ENCODE data around the gene FAM240B.
A peak's percentile ranks its signal among the peaks of the same experiment; 100 is the strongest.

Gene FAM240B

GRCh38 chr9:38727497-38728001 lies 7.6 kb upstream of the FAM240B start:
- ChIA-PET POLR2A (no interaction called here), CTCF (no interaction called here)
- DNase-seq: peak in 2 of 3 donors; percentile 4 to 11
- Histone ChIP-seq H3K9me3 (ENCODE audit: control extremely low read depth in 1 of 5, control insufficient read depth in 4 of 5, insufficient read depth in 2 of 5, low read depth in 1 of 5, low read length in 4 of 5) (no peaks in the 10 kb centered on the region), H3K27me3 (replicated peaks in 2 of 5; ENCODE audit: control insufficient read depth in 4 of 5, insufficient read depth in 5 of 5, low read length in 4 of 5) (peaks cover 0 to 8% (median 0%) of the 10 kb centered on the region in 5 experiments), H3K27ac (ENCODE audit: insufficient read depth in 1 of 2, low read depth in 1 of 2, low read length in 2 of 2, poor library complexity in 1 of 2, severe bottlenecking in 2 of 2) (no peak overlapping the region), H3K4me3 (ENCODE audit: control insufficient read depth in 1 of 7, extremely low read depth in 1 of 7, insufficient read depth in 4 of 7, low read depth in 2 of 7, low read length in 6 of 7) (no peak overlapping the region), H3K36me3 (ENCODE audit: control insufficient read depth in 4 of 4, insufficient read depth in 4 of 4, low read length in 3 of 4) (no peaks in the 10 kb centered on the region), H3K4me1 (ENCODE audit: control extremely low read depth in 1 of 4, control insufficient read depth in 4 of 4, insufficient read depth in 4 of 4, low read length in 3 of 4) (no peaks in the 10 kb centered on the region)
- 54% methylated on average over 5 of the region's 10 CpGs for WGBS (ENCODE audit: insufficient coverage)

DNA sequence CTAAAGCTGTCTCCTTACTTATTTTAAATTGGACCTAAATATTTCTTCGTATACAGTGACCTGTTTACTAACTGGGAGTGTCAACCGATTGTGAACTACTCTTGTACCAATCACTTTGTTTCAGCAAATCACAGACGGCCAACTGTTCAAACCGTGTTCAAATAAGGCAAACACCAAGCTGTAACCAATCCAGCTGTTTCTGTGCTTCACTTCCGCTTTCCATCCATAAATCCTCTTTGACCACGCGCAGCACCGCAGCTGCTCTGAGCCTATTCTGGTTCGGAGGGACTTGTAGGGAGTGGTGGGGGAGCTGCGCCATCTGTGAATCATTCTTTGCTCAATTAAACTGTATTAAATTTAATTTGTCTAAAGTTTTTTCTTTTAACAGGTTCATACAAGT lies 4.8 kb upstream of the FAM240B start:
- POLR2A ChIA-PET: no interaction called here
- no peaks in the 10 kb centered on the region for H3K9me3 ChIP-seq (ENCODE audit: control extremely low read depth in 1 of 5, control insufficient read depth in 4 of 5, insufficient read depth in 2 of 5, low read depth in 1 of 5, low read length in 4 of 5)
- peaks cover 0 to 8% (median 0%) of the 10 kb centered on the region in 5 experiments for H3K27me3 ChIP-seq (replicated peaks in 2 of 5; ENCODE audit: control insufficient read depth in 4 of 5, insufficient read depth in 5 of 5, low read length in 4 of 5)
- CTCF ChIA-PET: no interaction called here
- 92% methylated on average over 2 of the region's 10 CpGs for WGBS (ENCODE audit: insufficient coverage)
- H3K4me3 ChIP-seq (ENCODE audit: control insufficient read depth in 1 of 7, extremely low read depth in 1 of 7, insufficient read depth in 4 of 7, low read depth in 2 of 7, low read length in 6 of 7): no peak overlapping the region
- no peaks in the 10 kb centered on the region for H3K4me1 ChIP-seq (ENCODE audit: control extremely low read depth in 1 of 4, control insufficient read depth in 4 of 4, insufficient read depth in 4 of 4, low read length in 3 of 4)
- no peaks in the 10 kb centered on the region for H3K36me3 ChIP-seq (ENCODE audit: control insufficient read depth in 4 of 4, insufficient read depth in 4 of 4, low read length in 3 of 4)
- DNase-seq: peak in 2 of 3 donors; percentile 2 to 15
- H3K27ac ChIP-seq (ENCODE audit: insufficient read depth in 1 of 2, low read depth in 1 of 2, low read length in 2 of 2, poor library complexity in 1 of 2, severe bottlenecking in 2 of 2): no peak overlapping the region

GRCh38 chr9:38718148-38718547 lies 1.8 kb downstream of the FAM240B start:
- Histone ChIP-seq H3K4me3 (ENCODE audit: control insufficient read depth in 1 of 7, extremely low read depth in 1 of 7, insufficient read depth in 4 of 7, low read depth in 2 of 7, low read length in 6 of 7) (no peak overlapping the region), H3K9me3 (ENCODE audit: control extremely low read depth in 1 of 5, control insufficient read depth in 4 of 5, insufficient read depth in 2 of 5, low read depth in 1 of 5, low read length in 4 of 5) (no peaks in the 10 kb centered on the region), H3K36me3 (ENCODE audit: control insufficient read depth in 4 of 4, insufficient read depth in 4 of 4, low read length in 3 of 4) (no peaks in the 10 kb centered on the region), H3K27me3 (replicated peaks in 2 of 5; ENCODE audit: control insufficient read depth in 4 of 5, insufficient read depth in 5 of 5, low read length in 4 of 5) (peaks cover 0 to 12% (median 2%) of the 10 kb centered on the region in 5 experiments), H3K4me1 (ENCODE audit: control extremely low read depth in 1 of 4, control insufficient read depth in 4 of 4, insufficient read depth in 4 of 4, low read length in 3 of 4) (no peaks in the 10 kb centered on the region), H3K27ac (ENCODE audit: insufficient read depth in 1 of 2, low read depth in 1 of 2, low read length in 2 of 2, poor library complexity in 1 of 2, severe bottlenecking in 2 of 2) (no peak overlapping the region)
- 100% methylated on average over 1 of the region's 1 CpG for WGBS (ENCODE audit: insufficient coverage)
- POLR2A ChIA-PET: no interaction called here
- CTCF ChIA-PET: no interaction called here
- DNase-seq: no peak

DNA sequence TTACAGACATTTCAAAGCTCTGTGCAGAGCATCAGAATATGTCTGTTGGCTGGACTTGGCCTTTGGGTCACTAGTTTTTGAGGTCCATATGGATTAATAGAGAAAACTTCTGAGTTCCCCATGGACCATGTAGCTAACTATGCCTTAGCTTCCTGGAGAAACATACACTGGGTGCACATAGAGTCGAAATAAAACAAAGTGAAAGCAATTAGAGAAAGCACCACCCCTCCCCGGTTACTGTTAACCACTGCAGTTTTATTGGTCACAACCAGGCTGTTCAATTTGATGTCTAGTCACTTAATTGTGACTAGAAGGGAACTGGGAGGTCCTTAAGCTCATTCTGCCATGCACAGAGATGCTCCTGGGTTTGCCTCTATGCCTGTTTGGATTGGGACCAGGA lies 4.2 kb downstream of the FAM240B start:
- WGBS (ENCODE audit: insufficient coverage): 67% methylated on average over 2 of the region's 2 CpGs
- H3K9me3 ChIP-seq (ENCODE audit: control extremely low read depth in 1 of 5, control insufficient read depth in 4 of 5, insufficient read depth in 2 of 5, low read depth in 1 of 5, low read length in 4 of 5): no peaks in the 10 kb centered on the region
- peaks cover 0 to 14% (median 2%) of the 10 kb centered on the region in 5 experiments for H3K27me3 ChIP-seq (replicated peaks in 2 of 5; ENCODE audit: control insufficient read depth in 4 of 5, insufficient read depth in 5 of 5, low read length in 4 of 5)
- no peak for DNase-seq
- H3K4me1 ChIP-seq (ENCODE audit: control extremely low read depth in 1 of 4, control insufficient read depth in 4 of 4, insufficient read depth in 4 of 4, low read length in 3 of 4): no peaks in the 10 kb centered on the region
- H3K36me3 ChIP-seq (ENCODE audit: control insufficient read depth in 4 of 4, insufficient read depth in 4 of 4, low read length in 3 of 4): no peaks in the 10 kb centered on the region
- H3K27ac ChIP-seq (ENCODE audit: insufficient read depth in 1 of 2, low read depth in 1 of 2, low read length in 2 of 2, poor library complexity in 1 of 2, severe bottlenecking in 2 of 2): no peak overlapping the region
- no peak overlapping the region for H3K4me3 ChIP-seq (ENCODE audit: control insufficient read depth in 1 of 7, extremely low read depth in 1 of 7, insufficient read depth in 4 of 7, low read depth in 2 of 7, low read length in 6 of 7)
- CTCF ChIA-PET: no interaction called here
- POLR2A ChIA-PET: no interaction called here

GRCh38 chr9:38713426-38713825 lies 6.5 kb downstream of the FAM240B start:
- H3K4me1 ChIP-seq (ENCODE audit: control extremely low read depth in 1 of 4, control insufficient read depth in 4 of 4, insufficient read depth in 4 of 4, low read length in 3 of 4): no peaks in the 10 kb centered on the region
- no peak overlapping the region for H3K4me3 ChIP-seq (ENCODE audit: control insufficient read depth in 1 of 7, extremely low read depth in 1 of 7, insufficient read depth in 4 of 7, low read depth in 2 of 7, low read length in 6 of 7)
- 100% methylated on average over 2 of the region's 5 CpGs for WGBS (ENCODE audit: insufficient coverage)
- no peaks in the 10 kb centered on the region for H3K36me3 ChIP-seq (ENCODE audit: control insufficient read depth in 4 of 4, insufficient read depth in 4 of 4, low read length in 3 of 4)
- DNase-seq: no peak
- H3K9me3 ChIP-seq (ENCODE audit: control extremely low read depth in 1 of 5, control insufficient read depth in 4 of 5, insufficient read depth in 2 of 5, low read depth in 1 of 5, low read length in 4 of 5): no peaks in the 10 kb centered on the region
- ChIA-PET POLR2A (no interaction called here), CTCF (no interaction called here)
- H3K27ac ChIP-seq (ENCODE audit: insufficient read depth in 1 of 2, low read depth in 1 of 2, low read length in 2 of 2, poor library complexity in 1 of 2, severe bottlenecking in 2 of 2): no peak overlapping the region
- peaks cover 0 to 19% (median 6%) of the 10 kb centered on the region in 5 experiments for H3K27me3 ChIP-seq (replicated peaks in 2 of 5; ENCODE audit: control insufficient read depth in 4 of 5, insufficient read depth in 5 of 5, low read length in 4 of 5)

GRCh38 chr9:38708759-38709158 lies 11.2 kb downstream of the FAM240B start:
- H3K9me3 ChIP-seq (ENCODE audit: control extremely low read depth in 1 of 5, control insufficient read depth in 4 of 5, insufficient read depth in 2 of 5, low read depth in 1 of 5, low read length in 4 of 5): no peaks in the 10 kb centered on the region
- CTCF ChIA-PET: interaction anchor here (0.9 to 1.1 kb wide), 2 partner anchors 36 to 46 kb away, joined by 3 read pairs; no protein-coding TSS in a partner anchor
- H3K4me1 ChIP-seq (ENCODE audit: control extremely low read depth in 1 of 4, control insufficient read depth in 4 of 4, insufficient read depth in 4 of 4, low read length in 3 of 4): no peaks in the 10 kb centered on the region
- POLR2A ChIA-PET: no interaction called here
- no peak for DNase-seq
- no peaks in the 10 kb centered on the region for H3K36me3 ChIP-seq (ENCODE audit: control insufficient read depth in 4 of 4, insufficient read depth in 4 of 4, low read length in 3 of 4)
- 100% methylated on average over 2 of the region's 3 CpGs for WGBS (ENCODE audit: insufficient coverage)
- no peak overlapping the region for H3K27ac ChIP-seq (ENCODE audit: insufficient read depth in 1 of 2, low read depth in 1 of 2, low read length in 2 of 2, poor library complexity in 1 of 2, severe bottlenecking in 2 of 2)
- H3K27me3 ChIP-seq (replicated peaks in 2 of 5; ENCODE audit: control insufficient read depth in 4 of 5, insufficient read depth in 5 of 5, low read length in 4 of 5): peaks cover 0 to 22% (median 7%) of the 10 kb centered on the region in 5 experiments
- no peak overlapping the region for H3K4me3 ChIP-seq (ENCODE audit: control insufficient read depth in 1 of 7, extremely low read depth in 1 of 7, insufficient read depth in 4 of 7, low read depth in 2 of 7, low read length in 6 of 7)

GRCh38 chr9:38707885-38708637 lies 11.9 kb downstream of the FAM240B start:
- 66% methylated on average over 9 of the region's 10 CpGs for WGBS (ENCODE audit: insufficient coverage)
- no peaks in the 10 kb centered on the region for H3K4me1 ChIP-seq (ENCODE audit: control extremely low read depth in 1 of 4, control insufficient read depth in 4 of 4, insufficient read depth in 4 of 4, low read length in 3 of 4)
- no peaks in the 10 kb centered on the region for H3K36me3 ChIP-seq (ENCODE audit: control insufficient read depth in 4 of 4, insufficient read depth in 4 of 4, low read length in 3 of 4)
- DNase-seq: no peak
- peaks cover 0 to 20% (median 7%) of the 10 kb centered on the region in 5 experiments for H3K27me3 ChIP-seq (replicated peaks in 2 of 5; ENCODE audit: control insufficient read depth in 4 of 5, insufficient read depth in 5 of 5, low read length in 4 of 5)
- peaks cover 0 to 2% (median 0%) of the 10 kb centered on the region in 5 experiments for H3K9me3 ChIP-seq (ENCODE audit: control extremely low read depth in 1 of 5, control insufficient read depth in 4 of 5, insufficient read depth in 2 of 5, low read depth in 1 of 5, low read length in 4 of 5)
- CTCF ChIA-PET: interaction anchor here (0.9 to 1.4 kb wide), 2 partner anchors 45 to 66 kb away, joined by 3 read pairs; no protein-coding TSS in a partner anchor
- H3K27ac ChIP-seq (ENCODE audit: insufficient read depth in 1 of 2, low read depth in 1 of 2, low read length in 2 of 2, poor library complexity in 1 of 2, severe bottlenecking in 2 of 2): no peak overlapping the region
- H3K4me3 ChIP-seq (ENCODE audit: control insufficient read depth in 1 of 7, extremely low read depth in 1 of 7, insufficient read depth in 4 of 7, low read depth in 2 of 7, low read length in 6 of 7): no peak overlapping the region
- POLR2A ChIA-PET: no interaction called here

Data from common myeloid progenitor, CD34-positive (primary cell).